ENCODE measurements around the gene PRKAR2B.

GRCh38 chr7:107208024-107208521 lies 163.6 kb downstream of the PRKAR2B start:
- no peak for TF ChIP-seq CTCF (IDR thresholded peaks at IDR 0.05; ENCODE audit: poor library complexity)
- no peak for TF ChIP-seq EZH2phosphoT487 (IDR thresholded peaks at IDR 0.05; ENCODE audit: low read depth, severe bottlenecking, unreplicated experiment)
- no peak for TF ChIP-seq EZH2 (IDR thresholded peaks at IDR 0.05; ENCODE audit: borderline replicate concordance)

Measured in hepatocyte (in vitro differentiated cells).